NCI-H1092 (cell line): ENCODE measurements around the gene FAM117A.
"Not testable (repeated sequence)": the region's sequence is repeated elsewhere in the genome, so short reads cannot be mapped to it uniquely, and the experiment has no call there.

ENCODE experiments used
- DNase-seq: peaks from one replicate; lab custom pipeline; 2025; lab: John Stamatoyannopoulos, UW

The FAM117A gene

DNA sequence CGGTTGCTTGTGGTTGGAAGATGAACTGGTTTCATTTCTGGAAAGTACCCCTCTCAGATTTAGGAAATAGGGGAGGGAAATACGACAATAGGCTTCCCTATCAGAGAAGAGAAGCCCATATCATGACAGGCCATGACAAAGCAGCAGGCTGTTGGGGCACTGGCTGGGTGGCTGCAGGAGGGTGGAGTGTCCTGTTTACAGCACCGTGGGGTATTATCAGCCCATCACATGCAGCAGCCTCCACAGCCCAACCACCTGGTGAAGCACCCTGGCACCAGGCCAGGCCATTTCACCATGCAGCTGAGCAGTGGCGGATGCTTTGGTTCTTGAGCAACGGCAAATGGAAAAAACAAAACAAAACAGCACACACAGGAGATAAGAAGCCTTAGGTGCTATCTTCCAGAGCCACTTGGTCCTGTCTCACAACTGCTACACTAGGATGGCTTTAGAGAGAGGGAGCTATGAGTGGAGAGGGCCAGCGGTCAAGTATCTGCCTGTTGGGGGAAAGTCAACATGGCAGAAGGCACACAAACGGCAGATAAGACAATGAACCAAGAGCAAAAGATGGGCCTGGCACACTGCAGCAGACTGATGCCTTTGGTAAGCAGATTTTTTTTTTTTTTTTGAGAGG, 24.2 kb downstream of the FAM117A start:
- DNase-seq: peak; percentile 61

- no peak for DNase-seq
Measured at GRCh38 chr17:49738456-49739163, 25.3 kb downstream of the FAM117A start.

DNA sequence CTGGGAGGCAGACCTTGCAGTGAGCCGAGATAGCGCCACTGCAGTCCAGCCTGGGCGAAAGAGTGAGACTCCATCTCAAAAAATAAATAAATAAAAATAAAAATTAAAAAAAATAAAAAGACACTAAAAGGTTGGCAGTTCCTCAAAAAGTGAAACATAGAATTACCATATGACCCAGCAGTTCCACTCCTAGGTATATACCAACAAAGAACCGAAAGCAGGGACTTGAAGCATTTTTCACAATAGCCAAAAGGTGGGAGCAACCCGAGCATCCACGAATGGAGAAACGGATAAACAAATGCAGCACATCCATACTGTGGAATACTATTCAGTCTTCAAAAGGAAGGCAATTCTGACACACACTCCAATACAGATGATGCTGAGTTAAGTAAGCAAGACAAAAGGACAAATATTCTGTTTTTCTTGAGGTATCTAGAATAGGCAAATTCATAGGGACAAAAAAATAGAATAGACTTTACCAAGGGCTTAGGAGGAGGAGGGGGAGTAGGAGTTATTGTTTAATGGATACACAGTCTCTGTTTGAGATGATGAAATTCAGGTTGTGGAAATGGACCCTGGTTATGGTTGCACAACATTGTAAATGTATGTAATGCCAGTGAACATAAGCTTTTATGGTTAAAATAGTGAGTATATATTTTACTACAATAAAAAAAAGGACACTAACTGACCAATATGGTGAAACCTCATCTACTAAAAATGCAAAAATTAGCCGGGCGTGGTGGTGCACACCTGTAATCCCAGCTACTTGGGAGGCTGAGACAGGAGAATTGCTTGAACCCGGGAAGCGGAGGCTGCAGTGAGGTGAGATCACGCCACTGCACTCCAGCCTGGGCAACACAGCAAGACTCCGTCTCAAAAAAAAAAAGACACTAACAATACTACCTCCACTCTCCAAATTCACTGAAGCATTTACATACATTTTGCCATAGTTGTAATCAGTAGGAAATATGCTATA, 29.1 kb downstream of the FAM117A start:
- no peak for DNase-seq

DNA sequence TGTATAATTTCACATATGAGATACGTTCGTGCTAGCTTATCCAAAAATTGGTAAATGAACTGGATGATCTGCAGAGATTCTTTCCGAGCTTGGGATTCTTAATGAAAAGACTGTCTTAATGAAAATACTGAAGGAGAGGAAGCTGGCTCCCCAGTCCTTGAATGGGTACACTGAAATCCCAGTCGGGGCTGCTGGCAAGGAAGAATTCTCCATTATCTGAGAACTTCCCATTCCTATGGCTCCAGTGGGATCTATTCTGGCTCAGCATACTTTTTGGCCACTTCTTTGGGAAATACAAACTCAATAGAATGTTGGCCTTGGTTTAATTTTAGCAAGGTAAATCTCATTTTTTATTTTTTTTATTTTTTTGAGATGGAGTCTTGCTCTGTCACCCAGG, 32.5 kb downstream of the FAM117A start:
- no peak for DNase-seq

GRCh38 chr17:49730785-49731434, 33.0 kb downstream of the FAM117A start:
- DNase-seq: no peak

- DNase-seq: no peak
Measured at GRCh38 chr17:49730078-49730784, 33.7 kb downstream of the FAM117A start.

- no peak for DNase-seq
Measured at GRCh38 chr17:49729069-49729468, 34.9 kb downstream of the FAM117A start.

GRCh38 chr17:49728425-49728824, 35.5 kb downstream of the FAM117A start:
- DNase-seq: no peak

- no peak for DNase-seq
Measured at GRCh38 chr17:49727380-49727779, 36.6 kb downstream of the FAM117A start.

- DNase-seq: no peak
Measured at GRCh38 chr17:49725452-49726130, 38.3 kb downstream of the FAM117A start.

GRCh38 chr17:49724552-49724951, 39.4 kb downstream of the FAM117A start:
- not testable (repeated sequence) for DNase-seq

DNA sequence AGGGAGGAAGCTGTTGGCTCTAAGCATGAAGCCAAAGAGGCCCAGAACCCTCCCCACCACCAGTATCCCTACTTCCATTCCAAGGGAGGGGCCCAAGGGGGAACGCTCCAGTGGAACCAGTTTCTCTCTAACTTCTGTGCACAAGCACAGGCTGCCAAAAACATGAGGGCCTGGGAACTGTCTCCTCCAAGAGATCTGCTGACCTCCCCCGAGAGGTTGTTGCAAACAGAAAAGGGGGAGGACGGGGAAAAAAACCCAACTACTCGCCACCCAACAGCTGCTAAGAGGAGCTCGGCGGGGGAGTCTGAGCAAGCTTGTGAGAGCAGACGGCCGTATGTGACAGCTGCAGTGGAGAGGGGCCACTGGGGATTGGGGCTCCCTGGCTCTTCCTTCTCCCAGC, 40.5 kb downstream of the FAM117A start:
- DNase-seq: no peak

- DNase-seq: no peak
Measured at GRCh38 chr17:49722066-49722465, 41.9 kb downstream of the FAM117A start.

GRCh38 chr17:49717371-49717861, 46.5 kb downstream of the FAM117A start:
- DNase-seq: no peak

DNA sequence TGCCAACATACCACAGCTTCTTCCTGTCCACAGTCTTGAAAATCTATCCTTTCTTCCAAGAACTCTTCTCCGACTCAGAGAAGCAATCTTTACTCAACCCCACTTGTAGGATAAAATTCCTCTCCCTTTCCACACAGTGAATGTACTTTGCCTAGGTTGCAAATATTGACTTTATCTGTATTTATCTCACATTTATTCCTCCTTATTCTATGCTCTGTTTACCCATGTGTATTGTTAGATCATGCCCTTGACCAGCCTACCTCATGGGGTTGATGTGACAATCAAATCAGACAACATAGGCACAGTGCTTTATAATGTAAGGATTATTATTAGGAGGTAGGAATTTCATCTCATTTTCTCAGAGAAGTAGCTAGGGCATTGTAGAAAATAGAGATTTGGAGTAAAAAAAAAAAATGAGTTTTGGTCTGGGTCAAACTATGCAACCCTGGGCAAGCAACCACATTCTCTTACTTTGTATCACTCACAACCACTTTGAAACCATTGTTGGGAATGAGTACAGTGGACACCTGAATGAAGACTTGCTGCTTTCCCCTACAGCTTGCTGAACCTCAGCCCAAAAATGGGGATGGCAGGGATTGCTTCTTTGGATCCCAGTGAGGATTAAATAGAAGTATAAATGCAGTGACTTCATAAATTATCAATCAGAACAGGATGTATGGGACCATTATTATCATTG, 47.1 kb downstream of the FAM117A start:
- no peak for DNase-seq

- no peak for DNase-seq
Measured at GRCh38 chr17:49715717-49716279, 48.1 kb downstream of the FAM117A start.

GRCh38 chr17:49715216-49715615, 48.7 kb downstream of the FAM117A start:
- no peak for DNase-seq

DNA sequence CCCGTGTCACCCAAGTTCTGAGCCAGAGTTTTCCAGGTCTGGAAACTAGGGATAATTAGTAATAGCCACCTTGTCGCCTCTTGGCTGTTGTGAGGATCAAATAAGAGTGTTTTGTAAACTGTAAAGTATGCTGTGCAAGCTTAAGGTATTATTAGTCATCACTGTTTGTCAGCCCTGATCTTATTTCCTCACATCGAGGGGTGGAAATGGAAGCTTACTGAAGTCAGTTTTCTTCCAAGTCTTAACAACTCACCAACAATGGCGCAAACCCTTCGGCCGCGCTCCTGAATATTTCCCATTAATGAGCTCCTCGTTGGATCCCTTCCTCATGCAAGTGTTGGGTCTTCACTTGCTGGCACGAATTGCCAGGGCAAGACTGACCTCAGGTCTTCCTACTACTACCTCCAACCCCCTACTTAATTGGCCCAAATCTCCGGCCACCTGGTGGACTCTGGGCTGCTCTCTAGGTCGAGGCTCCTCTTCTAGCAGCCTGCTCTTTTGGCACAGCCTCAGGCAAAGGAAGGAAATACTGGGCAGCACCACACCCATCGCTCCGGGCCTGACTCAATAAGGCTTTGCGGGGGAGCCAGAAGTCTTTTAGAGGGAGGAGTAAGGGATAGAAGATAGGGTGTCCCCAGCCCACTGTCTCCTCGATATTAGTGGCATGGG, 55.3 kb downstream of the FAM117A start:
- DNase-seq: no peak
